ENCODE data around the gene TSPOAP1.

DNA sequence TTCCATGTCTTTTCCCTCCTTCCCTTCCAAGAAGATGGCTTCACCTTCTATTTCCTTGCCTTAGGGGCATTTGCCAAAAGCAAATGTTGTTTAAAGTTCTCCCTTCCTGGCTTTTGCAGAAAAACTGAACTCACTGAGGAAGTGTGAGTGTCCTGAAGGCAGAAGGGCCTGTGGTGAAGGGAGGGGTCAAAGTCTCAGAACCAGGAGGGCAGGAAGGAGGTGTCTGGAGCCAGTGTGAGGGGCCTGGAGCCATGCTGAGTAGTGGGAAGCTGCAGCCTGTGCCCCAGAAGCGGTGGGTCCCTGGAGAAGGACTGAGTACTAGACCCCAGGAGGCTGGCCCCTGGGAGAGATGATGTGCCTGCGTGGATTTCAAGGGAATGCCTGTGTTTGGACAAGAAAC lies 47.2 kb upstream of the TSPOAP1 start:
- TF ChIP-seq, protein P1, sequence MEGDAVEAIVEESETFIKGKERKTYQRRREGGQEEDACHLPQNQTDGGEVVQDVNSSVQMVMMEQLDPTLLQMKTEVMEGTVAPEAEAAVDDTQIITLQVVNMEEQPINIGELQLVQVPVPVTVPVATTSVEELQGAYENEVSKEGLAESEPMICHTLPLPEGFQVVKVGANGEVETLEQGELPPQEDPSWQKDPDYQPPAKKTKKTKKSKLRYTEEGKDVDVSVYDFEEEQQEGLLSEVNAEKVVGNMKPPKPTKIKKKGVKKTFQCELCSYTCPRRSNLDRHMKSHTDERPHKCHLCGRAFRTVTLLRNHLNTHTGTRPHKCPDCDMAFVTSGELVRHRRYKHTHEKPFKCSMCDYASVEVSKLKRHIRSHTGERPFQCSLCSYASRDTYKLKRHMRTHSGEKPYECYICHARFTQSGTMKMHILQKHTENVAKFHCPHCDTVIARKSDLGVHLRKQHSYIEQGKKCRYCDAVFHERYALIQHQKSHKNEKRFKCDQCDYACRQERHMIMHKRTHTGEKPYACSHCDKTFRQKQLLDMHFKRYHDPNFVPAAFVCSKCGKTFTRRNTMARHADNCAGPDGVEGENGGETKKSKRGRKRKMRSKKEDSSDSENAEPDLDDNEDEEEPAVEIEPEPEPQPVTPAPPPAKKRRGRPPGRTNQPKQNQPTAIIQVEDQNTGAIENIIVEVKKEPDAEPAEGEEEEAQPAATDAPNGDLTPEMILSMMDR (conservative IDR thresholded peaks at IDR 0.05; ENCODE audit: low read length): no peak
- TF ChIP-seq EZH2phosphoT487 (IDR thresholded peaks at IDR 0.05; ENCODE audit: borderline replicate concordance): no peak
